ENCODE measurements around the gene HSPH1. TPM values are rescaled to one million over a fixed set of nuclear protein-coding genes. Genes with fewer than 3 reads are reported as not detected.

Gene HSPH1
- total and polyA plus RNA-seq, 2 donors (not counting 3 experiments of a cell fraction or from before 2014, with no cell fraction given): 15.8 to 124 TPM

GRCh38 chr13:31145417-31145816 is 16.3 kb downstream of the HSPH1 start:
- Histone ChIP-seq H3K79me2 (ENCODE audit: control insufficient read depth, insufficient read depth, low read length) (peaks cover 21% of the 10 kb centered on the region), H3K9me1 (replicated peaks; ENCODE audit: control insufficient read depth, extremely low read depth, insufficient read depth, low read length) (no peaks in the 10 kb centered on the region), H4K20me1 (replicated peaks; ENCODE audit: control insufficient read depth, extremely low read depth, insufficient read depth, low read length) (no peaks in the 10 kb centered on the region), H3K9me3 (replicated peaks; ENCODE audit: control insufficient read depth, insufficient read depth, low read length) (no peaks in the 10 kb centered on the region), H3K9ac (replicated peaks; ENCODE audit: extremely low read depth, insufficient read depth, low read length) (no peak overlapping the region), H3K27ac (ENCODE audit: insufficient read depth, low read depth, low read length) (no peak overlapping the region), H3K4me2 (ENCODE audit: insufficient read depth, low read length) (no peak overlapping the region), H3K27me3 (ENCODE audit: control insufficient read depth in 2 of 2, insufficient read depth in 2 of 2, low read length in 2 of 2) (no peaks in the 10 kb centered on the region), H3K4me3 (replicated peaks in 1 of 3; ENCODE audit: insufficient read depth in 1 of 3, low read depth in 1 of 3, low read length in 3 of 3) (no peak overlapping the region), H3K4me1 (ENCODE audit: control insufficient read depth, extremely low read depth, insufficient read depth, low read length) (no peaks in the 10 kb centered on the region), H3K36me3 (ENCODE audit: control insufficient read depth in 2 of 2, extremely low read depth in 1 of 2, insufficient read depth in 2 of 2, low read length in 2 of 2) (peaks cover 14 to 53% of the 10 kb centered on the region in 2 experiments), H2AFZ (ENCODE audit: low read depth, low read length) (no peak overlapping the region)
- ChIA-PET POLR2A (no interaction called here), CTCF (interaction anchor here (1.4 kb wide), 1 partner anchor 101 kb away, joined by 3 read pairs; no protein-coding TSS in a partner anchor)
- no peak for FAIRE-seq
- BruUV-seq (replicated peaks): no TSS peak
- intact Hi-C loops (cut with micrococcal nuclease) (no loop called here), dilution Hi-C loops (cut with MboI; ENCODE audit: extremely low pct_ligation_motif_present, low sequenced_read_pairs) (no loop called here)
- TF ChIP-seq FOS (IDR thresholded peaks at IDR 0.05; ENCODE audit: borderline replicate concordance, insufficient read depth, low read length) (no peak), MAX (IDR thresholded peaks at IDR 0.05; ENCODE audit: insufficient read depth, insufficient read length) (no peak), POLR2A (IDR thresholded peaks at IDR 0.05; ENCODE audit: low read depth, low read length) (no peak), MYC (IDR thresholded peaks at IDR 0.05; ENCODE audit: low read depth, low read length) (no peak), POLR2AphosphoS5 (IDR thresholded peaks at IDR 0.05; ENCODE audit: insufficient read depth, low read depth, low read length) (no peak), JUN (IDR thresholded peaks at IDR 0.05; ENCODE audit: borderline replicate concordance, insufficient read depth, insufficient read length, low read depth) (no peak), EZH2 (IDR thresholded peaks at IDR 0.05; ENCODE audit: borderline replicate concordance, low read depth, low read length, severe bottlenecking) (no peak), CTCF (IDR thresholded peaks at IDR 0.05; ENCODE audit: extremely low read depth in 1 of 2, insufficient read depth in 1 of 2, low read depth in 1 of 2, low read length in 2 of 2) (no peak), GATA2 (IDR thresholded peaks at IDR 0.05; ENCODE audit: insufficient read depth, insufficient read length, low read depth, low read length) (no peak)
- DNase-seq (ENCODE audit: low read depth, low spot score): no peak

Measured in endothelial cell of umbilical vein (primary cell).